Mucosa of gallbladder (tissue), 1 donor: ENCODE data around the gene SYNE1. TPM values are rescaled to one million over a fixed set of nuclear protein-coding genes. Genes with fewer than 3 reads are reported as not detected.
"Not testable (repeated sequence)": the region's sequence is repeated elsewhere in the genome, so short reads cannot be mapped to it uniquely, and the experiment has no call there.

Source experiments
- DNase-seq: peaks from one replicate; pipeline ENCODE4 v3.0.0-alpha.2; 2020; ENCODE audit warnings: low spot score
- total RNA-seq: library from RNA; stranded (reverse); gene quantifications from one replicate; pipeline ENCODE4 v1.2.1, GENCODE V29; 2021
- donor health status: DM: no; HTN: no; CAD: no.

Gene SYNE1
- total RNA-seq, 1 donor from 2014 or later = 65.6 TPM

GRCh38 chr6:152372945-152373344 is 264.2 kb downstream of the SYNE1 start:
- no peak for DNase-seq

- no peak for DNase-seq
Measured at GRCh38 chr6:152371775-152372174, 265.4 kb downstream of the SYNE1 start.

GRCh38 chr6:152368751-152369624 is 268.2 kb downstream of the SYNE1 start:
- DNase-seq = peak; percentile 23

GRCh38 chr6:152364866-152365265 is 272.3 kb downstream of the SYNE1 start:
- no peak for DNase-seq

GRCh38 chr6:152360034-152360433 is 277.1 kb downstream of the SYNE1 start:
- no peak for DNase-seq

GRCh38 chr6:152356662-152357061 is 280.5 kb downstream of the SYNE1 start:
- no peak for DNase-seq

- no peak for DNase-seq
Measured at GRCh38 chr6:152356016-152356415, 281.1 kb downstream of the SYNE1 start.

GRCh38 chr6:152355166-152355565 is 282.0 kb downstream of the SYNE1 start:
- no peak for DNase-seq

- no peak for DNase-seq
Measured at GRCh38 chr6:152353440-152353839, 283.7 kb downstream of the SYNE1 start.

GRCh38 chr6:152351742-152352141 is 285.4 kb downstream of the SYNE1 start:
- DNase-seq = no peak

- no peak for DNase-seq
Measured at GRCh38 chr6:152351110-152351509, 286.1 kb downstream of the SYNE1 start.

GRCh38 chr6:152348116-152348515 is 289.0 kb downstream of the SYNE1 start:
- no peak for DNase-seq

- no peak for DNase-seq
Measured at GRCh38 chr6:152343735-152344360, 293.3 kb downstream of the SYNE1 start.

- DNase-seq = no peak
Measured at GRCh38 chr6:152341596-152341995, 295.6 kb downstream of the SYNE1 start.

- peak; percentile 56 for DNase-seq
Measured at GRCh38 chr6:152338335-152339125, 298.6 kb downstream of the SYNE1 start.

- DNase-seq = no peak
Measured at GRCh38 chr6:152334555-152334954, 302.6 kb downstream of the SYNE1 start.

- DNase-seq = no peak
Measured at GRCh38 chr6:152330961-152331360, 306.2 kb downstream of the SYNE1 start.

- no peak for DNase-seq
Measured at GRCh38 chr6:152329638-152330448, 307.3 kb downstream of the SYNE1 start.

- DNase-seq = not testable (repeated sequence)
Measured at GRCh38 chr6:152328200-152328599, 309.0 kb downstream of the SYNE1 start.

- no peak for DNase-seq
Measured at GRCh38 chr6:152323376-152323775, 313.8 kb downstream of the SYNE1 start.

- DNase-seq = no peak
Measured at GRCh38 chr6:152318278-152318677, 318.9 kb downstream of the SYNE1 start.
